ENCODE data around the gene GALNT1.

GRCh38 chr18:35693829-35694228, 112.3 kb downstream of the GALNT1 start:
- no peak for TF ChIP-seq SMC3 (IDR thresholded peaks at IDR 0.05; ENCODE audit: low read depth, low read length)
- no peak for TF ChIP-seq POLR2A (IDR thresholded peaks at IDR 0.05; ENCODE audit: low read depth, low read length)
- TF ChIP-seq CTCF (conservative IDR thresholded peaks at IDR 0.05; ENCODE audit: low read depth, low read length): no peak
- TF ChIP-seq RAD21 (IDR thresholded peaks at IDR 0.05; ENCODE audit: low read length): no peak
- no peak for TF ChIP-seq USF2 (IDR thresholded peaks at IDR 0.05; ENCODE audit: low read depth, low read length)
- no peak for TF ChIP-seq BHLHE40 (IDR thresholded peaks at IDR 0.05; ENCODE audit: low read depth, low read length)
- TF ChIP-seq RCOR1 (IDR thresholded peaks at IDR 0.05; ENCODE audit: insufficient replicate concordance, low read length): no peak
- TF ChIP-seq MAZ (IDR thresholded peaks at IDR 0.05; ENCODE audit: borderline replicate concordance, low read depth, low read length): no peak
